GM21737 (cell line): ENCODE results near the gene OR2Y1.
"Not testable (repeated sequence)": the region's sequence is repeated elsewhere in the genome, so short reads cannot be mapped to it uniquely, and the experiment has no call there.

Experiments used
- ATAC-seq: cut with Tn5 transposase; IDR thresholded peaks from one replicate; pipeline ENCODE4 v1.9.1; 2021; ENCODE audit warnings: mild to moderate bottlenecking, moderate library complexity; ENCODE audit not compliant: unreplicated experiment

The OR2Y1 gene, protein sequence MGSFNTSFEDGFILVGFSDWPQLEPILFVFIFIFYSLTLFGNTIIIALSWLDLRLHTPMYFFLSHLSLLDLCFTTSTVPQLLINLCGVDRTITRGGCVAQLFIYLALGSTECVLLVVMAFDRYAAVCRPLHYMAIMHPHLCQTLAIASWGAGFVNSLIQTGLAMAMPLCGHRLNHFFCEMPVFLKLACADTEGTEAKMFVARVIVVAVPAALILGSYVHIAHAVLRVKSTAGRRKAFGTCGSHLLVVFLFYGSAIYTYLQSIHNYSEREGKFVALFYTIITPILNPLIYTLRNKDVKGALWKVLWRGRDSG

DNA sequence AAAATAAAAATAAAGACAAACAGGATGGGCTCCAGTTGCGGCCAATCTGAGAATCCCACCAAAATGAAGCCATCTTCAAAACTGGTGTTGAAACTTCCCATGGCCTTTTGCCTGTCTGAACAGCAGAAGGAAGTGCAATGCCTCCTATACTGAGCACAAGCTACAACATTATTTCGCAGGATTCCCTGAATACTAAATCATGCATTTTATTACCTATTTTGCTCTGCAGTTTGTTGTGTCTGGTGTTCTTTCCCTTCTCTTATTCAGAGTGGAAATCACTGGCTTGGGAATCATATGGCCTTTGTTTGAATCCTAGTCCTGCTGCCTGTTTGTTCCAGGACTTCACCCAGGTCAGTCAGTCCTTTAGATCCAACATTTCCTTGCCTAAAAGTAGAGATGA is at the start of gene OR2Y1:
TSS of gene OR2Y1 (minus strand) at position 101 of the 400 bp plus-strand sequence. CDS start at position 101, 0 bp downstream.
- no peak for ATAC-seq

DNA sequence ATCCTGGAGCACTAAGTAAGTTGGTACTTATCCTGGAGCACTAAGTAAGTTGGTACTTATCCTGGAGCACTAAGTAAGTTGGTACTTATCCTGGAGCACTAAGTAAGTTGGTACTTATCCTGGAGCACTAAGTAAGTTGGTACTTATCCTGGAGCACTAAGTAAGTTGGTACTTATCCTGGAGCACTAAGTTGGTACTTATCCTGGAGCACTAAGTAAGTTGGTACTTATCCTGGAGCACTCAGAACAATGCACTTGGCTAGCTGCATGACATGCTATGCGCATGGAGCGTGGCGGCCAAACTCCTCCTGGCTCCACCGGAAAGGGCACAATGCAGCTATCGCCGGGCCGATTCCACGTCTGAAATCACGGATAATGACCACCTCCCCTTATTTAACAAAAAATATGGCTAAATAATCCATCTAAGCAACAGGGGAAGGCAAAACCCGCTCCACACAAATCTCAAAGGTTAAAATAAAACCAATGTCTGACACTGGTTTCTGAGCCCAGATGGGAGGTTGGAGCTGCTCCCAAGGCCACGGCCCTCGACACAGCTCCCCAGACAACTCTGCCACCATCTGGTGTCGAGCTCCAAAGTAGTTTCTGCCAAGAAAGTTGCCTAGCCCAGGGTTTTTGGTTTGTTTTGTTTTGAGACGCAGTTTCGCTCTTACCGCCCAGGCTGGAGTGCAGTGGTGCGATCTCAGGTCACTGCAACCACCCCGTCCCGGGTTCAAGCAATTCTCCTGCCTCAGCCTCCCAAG is 49.0 kb upstream of the OR2Y1 start:
- ATAC-seq = not testable (repeated sequence)

GRCh38 chr5:180787711-180788431 is 48.0 kb upstream of the OR2Y1 start:
- no peak for ATAC-seq

DNA sequence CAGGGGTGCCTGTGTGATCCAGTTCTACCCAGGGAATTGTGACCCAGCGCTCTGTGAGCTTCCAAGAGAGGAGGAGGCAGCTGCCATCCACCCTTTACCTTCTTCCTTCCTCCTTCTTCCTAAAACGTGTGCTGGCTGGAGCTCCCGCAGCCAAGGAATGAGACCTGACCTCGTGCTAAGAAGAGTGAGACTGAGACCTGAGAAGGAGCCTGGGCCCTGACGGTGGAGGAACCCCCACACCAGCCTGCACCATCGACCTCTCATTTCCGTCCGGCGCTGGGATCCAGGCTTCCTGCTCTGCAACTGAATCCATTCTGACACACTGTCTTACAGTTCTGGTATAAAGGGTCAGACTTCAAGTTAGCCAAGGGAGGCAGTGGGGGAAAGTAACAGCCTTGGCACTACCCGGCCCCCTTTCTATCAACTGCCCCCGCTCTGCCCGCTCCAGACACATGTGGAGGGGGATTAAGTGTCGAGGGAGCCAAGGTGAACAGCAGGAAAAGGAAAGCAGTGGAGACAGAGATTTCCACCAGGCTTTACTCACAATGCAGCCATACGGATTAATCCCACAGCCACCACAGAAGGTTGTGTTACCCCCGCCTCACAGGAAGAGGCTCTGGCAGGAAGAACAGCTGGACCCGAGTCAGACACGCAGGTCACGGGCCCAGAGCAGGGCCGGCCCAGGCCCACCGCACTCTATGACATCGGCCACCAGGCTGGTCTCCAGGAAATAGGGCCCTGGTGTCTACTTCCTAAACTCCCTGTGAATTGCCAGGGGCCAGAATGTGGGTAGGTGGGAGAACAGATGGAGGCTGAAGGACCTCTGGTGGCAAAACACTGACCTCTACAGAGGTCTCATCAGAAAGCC is 46.9 kb upstream of the OR2Y1 start:
- no peak for ATAC-seq

- ATAC-seq = no peak
Observed at GRCh38 chr5:180785794-180786221, 46.0 kb upstream of the OR2Y1 start.

GRCh38 chr5:180785121-180785781 is 45.4 kb upstream of the OR2Y1 start:
- ATAC-seq = no peak

DNA sequence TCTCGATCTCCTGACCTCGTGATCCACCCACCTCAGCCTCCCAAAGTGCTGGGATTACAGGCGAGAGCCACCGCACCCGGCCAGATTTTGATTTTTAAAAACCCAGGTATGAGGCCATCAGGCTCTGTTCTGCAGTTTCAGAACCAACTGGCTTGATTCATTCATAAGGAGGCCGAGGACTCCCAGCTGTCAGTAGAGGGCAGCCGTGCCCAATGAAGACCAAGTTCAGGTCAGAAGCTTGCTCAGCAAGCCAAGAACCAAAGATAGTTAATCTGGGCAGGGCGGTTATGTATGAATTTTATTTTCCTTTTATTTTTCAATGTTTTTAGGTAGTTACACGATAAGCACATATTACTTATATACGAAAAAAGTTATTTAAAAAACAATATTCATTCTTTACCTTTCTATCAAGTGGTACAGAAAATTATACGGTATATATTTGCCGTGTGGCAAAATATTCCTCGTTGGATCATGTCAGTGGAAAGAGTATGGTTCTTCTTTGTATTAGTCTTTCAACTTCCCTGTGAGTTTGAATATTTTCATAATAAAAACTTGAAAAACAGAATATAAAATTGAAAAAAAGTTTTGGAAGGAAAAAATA is 44.7 kb upstream of the OR2Y1 start:
- ATAC-seq = no peak

GRCh38 chr5:180783340-180784052 is 43.6 kb upstream of the OR2Y1 start:
- no peak for ATAC-seq

- ATAC-seq = no peak
Observed at GRCh38 chr5:180782748-180783147, 42.9 kb upstream of the OR2Y1 start.

DNA sequence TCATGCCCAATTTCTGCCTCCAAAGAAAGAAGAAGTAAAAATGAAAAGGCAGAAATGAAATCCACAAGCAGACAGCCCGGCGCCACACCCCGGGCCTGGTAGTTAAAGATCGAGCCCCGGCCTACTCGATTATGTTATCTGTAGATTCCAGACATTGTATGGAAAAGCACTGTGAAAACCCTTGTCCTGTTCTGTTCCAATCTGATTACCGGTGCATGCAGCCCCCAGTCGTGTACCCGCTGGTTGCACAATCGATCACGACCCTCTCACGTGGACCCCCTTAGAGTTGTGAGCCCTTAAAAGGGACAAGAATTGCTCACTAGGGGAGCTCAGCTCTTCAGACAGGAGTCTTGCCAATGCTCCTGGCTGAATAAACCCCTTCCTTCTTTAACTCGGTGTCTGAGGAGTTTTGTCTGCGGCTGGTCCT is 42.1 kb upstream of the OR2Y1 start:
- ATAC-seq = not testable (repeated sequence)

- ATAC-seq = no peak
Observed at GRCh38 chr5:180779985-180780610, 40.2 kb upstream of the OR2Y1 start.

DNA sequence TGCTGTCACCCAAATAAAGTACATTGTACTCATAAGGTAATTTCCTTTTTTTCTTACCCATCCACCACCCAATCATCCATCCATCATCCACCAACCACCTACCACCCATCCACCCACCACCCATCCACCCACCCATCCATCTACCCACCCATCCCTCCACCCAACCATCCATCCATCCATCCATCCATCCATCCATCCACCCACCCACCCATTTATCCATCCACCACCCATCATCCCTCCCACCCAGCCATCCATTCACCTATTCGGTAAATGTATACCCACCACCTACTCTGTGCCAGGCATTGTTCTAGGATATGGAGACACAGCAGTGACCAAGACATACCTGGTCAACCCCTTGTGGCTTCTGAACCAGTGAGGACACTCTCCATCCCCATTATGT is 37.6 kb upstream of the OR2Y1 start:
- no peak for ATAC-seq

DNA sequence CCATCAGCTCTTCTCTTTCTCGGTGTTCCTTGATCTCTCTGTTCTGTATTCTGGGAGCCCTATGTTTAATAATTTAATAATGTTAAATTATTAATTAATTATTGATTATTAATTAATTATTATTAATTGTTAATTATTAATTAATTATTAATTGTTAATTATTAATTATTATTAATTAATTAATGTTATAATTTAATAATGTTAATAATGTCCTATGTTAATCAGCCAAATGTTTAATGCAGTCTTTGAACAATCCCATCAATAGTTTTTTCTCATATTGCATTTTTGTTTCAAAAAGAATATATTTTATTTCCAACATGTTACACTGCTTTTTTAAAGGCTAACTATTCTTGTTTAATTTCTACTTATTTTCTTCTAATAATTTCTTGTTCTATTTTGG is 36.5 kb upstream of the OR2Y1 start:
- ATAC-seq = no peak

- no peak for ATAC-seq
Observed at GRCh38 chr5:180775624-180776023, 35.8 kb upstream of the OR2Y1 start.

DNA sequence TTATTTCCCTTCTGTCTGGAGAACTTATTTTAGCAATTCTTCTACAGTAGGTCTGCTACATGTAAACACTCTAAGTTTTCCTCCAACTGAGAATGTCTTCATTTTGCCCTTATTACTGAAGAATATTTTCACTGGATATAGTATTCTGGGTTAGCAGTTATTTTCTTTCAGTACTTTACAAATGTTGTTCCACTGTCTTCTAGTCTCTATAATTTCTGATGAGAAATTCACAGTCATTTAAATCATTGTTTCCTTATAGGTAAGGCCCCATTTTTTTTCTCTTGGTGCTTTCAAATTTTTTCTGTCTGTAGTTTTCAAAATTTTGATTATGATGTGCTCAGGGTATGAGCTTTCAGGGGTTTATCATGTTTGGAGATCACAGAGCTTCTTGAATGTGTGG is 32.0 kb upstream of the OR2Y1 start:
- no peak for ATAC-seq

DNA sequence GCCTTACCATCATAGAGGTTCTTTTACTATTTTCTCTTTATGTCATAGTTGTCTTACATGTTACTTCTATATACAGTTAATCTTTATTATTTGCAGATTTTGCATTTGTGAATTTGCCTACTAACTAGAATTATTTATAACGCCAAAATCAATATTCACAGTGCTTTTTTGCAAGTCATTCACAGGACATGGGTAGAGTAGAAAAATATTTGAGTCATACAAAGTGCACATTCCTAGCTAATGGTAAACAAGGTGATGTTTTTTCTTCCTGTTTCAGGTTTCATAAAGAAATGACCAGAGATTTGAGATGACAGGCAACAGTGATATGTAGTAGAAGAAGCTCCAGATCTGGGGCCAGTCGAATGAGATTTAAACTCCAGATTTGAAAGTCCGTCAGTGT is 30.0 kb upstream of the OR2Y1 start:
- no peak for ATAC-seq

GRCh38 chr5:180755601-180756000 is 15.7 kb upstream of the OR2Y1 start:
- no peak for ATAC-seq

DNA sequence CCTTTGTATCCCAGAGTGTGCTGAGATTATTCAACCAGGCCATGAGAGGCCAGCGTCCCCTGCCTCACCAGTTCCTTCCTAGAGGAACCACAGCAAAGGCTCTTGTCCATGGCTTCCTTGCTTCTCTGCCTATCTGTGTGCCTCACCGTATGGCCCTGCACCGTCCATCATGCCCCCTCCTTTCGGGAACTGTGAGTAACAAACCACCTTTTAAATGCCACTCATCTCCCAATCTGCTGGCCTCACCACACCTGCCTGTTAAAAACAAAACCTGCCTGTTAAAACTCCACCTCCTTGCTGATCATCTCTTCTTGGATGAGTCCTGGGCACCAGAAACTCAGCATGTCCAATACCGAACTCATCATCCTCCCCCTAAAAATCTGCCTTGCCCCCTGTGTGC is 4.4 kb upstream of the OR2Y1 start:
- ATAC-seq = no peak

GRCh38 chr5:180742727-180743126 is 2.9 kb upstream of the OR2Y1 start:
- ATAC-seq = no peak
